ENCODE data around the gene DIS3L. TPM values are rescaled to one million over a fixed set of nuclear protein-coding genes. Genes with fewer than 3 reads are reported as not detected.

DIS3L gene
- total RNA-seq, 1 donor from 2014 or later = 24.7 TPM

Other genes starting within 250 kb of the DIS3L start
- gene MEGF11, start 39.8 kb upstream of the DIS3L start, total RNA-seq = 0.26 TPM in 1 of 2 replicates, not detected in the other
- gene TIPIN, start 63.1 kb downstream of the DIS3L start, total RNA-seq = 7.6 and 8.0 TPM in 2 replicates
- gene MAP2K1, start 93.3 kb downstream of the DIS3L start, total RNA-seq = 49.3 and 50.7 TPM in 2 replicates
- gene SNAPC5, start 204.2 kb downstream of the DIS3L start, total RNA-seq = 20.8 and 24.8 TPM in 2 replicates
- gene RPL4, start 211.3 kb downstream of the DIS3L start, total RNA-seq = 2,560 and 2,646 TPM in 2 replicates
- gene ZWILCH, start 211.8 kb downstream of the DIS3L start, total RNA-seq = 13.7 and 13.8 TPM in 2 replicates

Data from osteocyte (in vitro differentiated cells).